Measurements from ENCODE around the gene SENP8.

- TF ChIP-seq CTCF (IDR thresholded peaks at IDR 0.05; ENCODE audit: low read depth, low read length, missing input control) (no peak), RAD21 (IDR thresholded peaks at IDR 0.05) (no peak), MAX (IDR thresholded peaks at IDR 0.05) (no peak), GABPA (IDR thresholded peaks at IDR 0.05 in 1 of 2, conservative IDR thresholded peaks at IDR 0.05 in 1 of 2) (no peak), TAF1 (conservative IDR thresholded peaks at IDR 0.05) (no peak), REST (IDR thresholded peaks at IDR 0.05) (no peak), RXRA (IDR thresholded peaks at IDR 0.05) (no peak), FOXA1 (IDR thresholded peaks at IDR 0.05) (no peak)
Measured at GRCh38 chr15:72162569-72162968, 44.4 kb downstream of the SENP8 start.
